GM18520 (cell line): ENCODE results near the gene GNB1.

Source experiments
- ATAC-seq: cut with Tn5 transposase; IDR thresholded peaks from one replicate; pipeline ENCODE4 v1.9.1; 2021; ENCODE audit not compliant: unreplicated experiment

Gene GNB1

DNA sequence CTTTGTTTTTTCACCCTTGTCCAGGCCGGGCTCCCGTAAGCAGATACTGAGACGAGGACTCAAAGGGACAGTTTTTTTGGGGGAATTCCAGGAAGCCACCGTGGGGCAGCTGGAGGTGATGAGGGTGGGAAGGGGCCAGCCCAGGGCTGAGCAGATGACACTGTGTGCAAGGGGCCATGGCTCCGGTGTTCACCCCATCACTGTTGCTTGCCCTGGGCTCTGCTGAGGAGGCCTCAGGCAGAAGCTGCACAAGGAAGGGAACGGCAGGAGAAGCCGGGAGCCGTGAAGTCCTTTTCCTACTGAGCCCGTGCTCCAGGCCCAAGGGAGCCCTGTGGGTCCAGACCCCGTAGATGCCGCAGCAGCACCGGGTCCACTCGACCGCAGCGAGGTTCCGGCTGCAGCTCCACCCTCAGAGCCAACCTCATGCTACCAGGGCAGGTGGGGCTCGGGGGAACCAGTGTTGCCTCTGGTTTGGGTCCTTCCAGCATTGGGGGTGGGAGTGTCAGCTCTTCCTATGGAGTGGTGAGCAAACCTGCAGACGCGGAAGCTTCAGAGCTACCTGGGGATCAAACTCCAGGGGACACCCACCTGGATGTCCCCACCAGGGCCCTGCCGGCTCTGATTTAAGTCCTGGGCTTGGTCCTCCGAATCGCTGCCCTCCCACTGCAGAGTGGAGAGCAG is 19.9 kb upstream of the GNB1 start:
- no peak for ATAC-seq

DNA sequence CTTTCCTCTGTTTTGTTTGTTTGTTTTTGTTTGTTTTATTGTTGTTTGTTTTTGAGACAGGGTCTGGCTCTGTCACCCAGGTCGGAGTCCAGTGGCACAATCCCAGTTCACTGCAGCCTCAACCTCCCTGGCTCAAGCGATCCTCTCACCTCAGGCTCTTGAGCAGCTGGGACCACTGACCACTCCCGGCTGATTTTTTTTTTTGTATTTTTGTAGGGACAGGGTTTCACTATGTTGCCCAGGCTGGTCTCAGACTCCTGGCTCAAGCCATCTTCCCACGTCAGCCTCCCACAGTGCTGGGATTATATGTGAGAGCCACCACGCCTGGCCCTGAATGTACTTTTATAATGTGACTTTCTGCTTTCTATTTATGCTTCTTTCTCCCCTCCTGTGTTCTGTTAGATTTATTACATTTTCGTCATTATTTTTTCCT is 19.2 kb upstream of the GNB1 start:
- ATAC-seq: no peak

DNA sequence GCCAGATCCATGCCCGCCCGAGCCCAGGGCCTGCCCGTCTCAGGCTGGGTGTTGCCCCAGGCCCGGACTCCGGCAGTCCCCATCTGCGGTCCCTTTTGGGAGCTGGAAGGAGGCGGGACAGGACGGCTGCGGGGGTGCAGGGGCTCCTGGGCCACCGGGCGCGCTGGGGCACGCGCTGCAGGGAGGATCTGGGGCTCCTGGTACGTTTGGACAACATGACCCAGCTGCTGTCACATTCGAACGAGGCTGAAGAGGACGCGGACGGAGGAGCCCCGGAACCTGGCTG is 17.6 kb upstream of the GNB1 start:
- ATAC-seq: no peak

DNA sequence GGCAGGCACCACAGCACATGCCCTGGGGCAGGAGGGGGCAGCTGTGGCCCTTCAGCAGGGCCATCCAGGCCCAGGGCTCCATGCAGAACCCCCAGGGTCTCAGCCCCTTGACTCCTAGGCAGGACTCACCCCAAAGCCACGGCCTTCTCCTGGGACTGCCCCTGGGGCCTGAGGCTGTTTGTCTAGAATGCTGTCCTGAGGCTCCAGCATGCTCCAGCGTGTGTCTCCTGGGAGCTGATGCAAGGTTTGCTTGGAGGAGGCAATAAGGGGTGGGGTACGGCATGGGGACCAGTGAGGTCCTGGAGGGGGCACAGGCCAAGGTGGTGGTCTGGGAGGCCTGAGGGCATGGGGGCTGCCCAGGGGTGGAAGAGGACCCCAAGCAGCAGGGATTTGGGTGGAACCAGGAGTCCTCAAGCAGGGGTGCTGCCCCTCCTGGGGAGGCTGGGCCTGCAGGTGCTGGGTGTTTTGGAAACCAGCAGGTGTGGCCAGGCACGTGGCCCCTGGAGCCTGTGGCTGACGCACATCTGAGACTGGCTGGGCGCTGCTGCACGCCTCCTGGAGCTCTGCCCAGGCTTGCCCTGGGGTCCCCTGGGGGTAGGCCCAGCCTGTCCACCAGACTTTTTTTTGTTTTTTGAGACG is 16.3 kb upstream of the GNB1 start:
- ATAC-seq: no peak

DNA sequence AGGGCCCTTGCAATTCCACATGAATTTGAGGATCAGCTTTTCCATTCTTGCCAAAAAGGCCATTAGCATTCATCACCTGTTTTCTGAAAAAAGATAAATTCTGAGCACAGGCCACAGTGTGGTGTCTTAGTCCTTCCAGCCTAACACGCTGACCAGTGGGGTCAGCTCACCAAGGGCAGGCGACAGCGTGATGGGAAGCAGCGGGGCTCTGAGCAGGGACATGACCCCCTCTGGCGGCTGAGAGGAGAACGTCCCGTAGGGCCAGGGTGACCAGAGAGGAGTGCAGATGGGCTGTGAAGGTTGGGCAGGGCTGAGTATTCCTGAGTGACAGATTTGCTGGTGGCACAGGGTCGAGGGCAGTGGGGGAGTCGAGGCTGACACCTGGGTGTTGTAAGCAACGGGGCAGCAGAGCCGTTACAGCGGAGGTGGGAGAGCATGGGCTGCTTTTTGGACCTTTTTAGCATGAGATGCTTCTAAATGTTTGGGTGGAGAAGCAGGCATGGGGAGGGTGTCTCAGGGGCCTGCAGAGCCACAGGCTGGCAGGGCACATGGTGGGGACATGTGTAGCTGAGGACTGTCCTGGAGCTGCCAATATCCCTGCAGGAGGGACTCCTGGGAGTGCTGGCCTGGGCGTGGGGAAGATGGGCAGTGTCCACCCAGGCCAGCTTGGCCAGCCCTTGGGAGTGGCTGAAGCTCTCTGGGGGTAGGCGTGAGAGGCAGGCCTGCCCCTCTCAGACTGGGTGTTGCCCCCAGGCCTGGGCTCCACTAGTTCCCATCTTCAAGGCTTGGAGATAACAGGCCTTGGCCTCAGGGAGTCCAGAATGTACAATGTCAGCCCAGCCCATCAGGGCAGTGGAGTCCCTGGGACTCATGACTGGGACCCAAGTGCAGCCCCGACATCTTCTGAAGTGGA is 15.6 kb upstream of the GNB1 start:
- ATAC-seq: no peak

DNA sequence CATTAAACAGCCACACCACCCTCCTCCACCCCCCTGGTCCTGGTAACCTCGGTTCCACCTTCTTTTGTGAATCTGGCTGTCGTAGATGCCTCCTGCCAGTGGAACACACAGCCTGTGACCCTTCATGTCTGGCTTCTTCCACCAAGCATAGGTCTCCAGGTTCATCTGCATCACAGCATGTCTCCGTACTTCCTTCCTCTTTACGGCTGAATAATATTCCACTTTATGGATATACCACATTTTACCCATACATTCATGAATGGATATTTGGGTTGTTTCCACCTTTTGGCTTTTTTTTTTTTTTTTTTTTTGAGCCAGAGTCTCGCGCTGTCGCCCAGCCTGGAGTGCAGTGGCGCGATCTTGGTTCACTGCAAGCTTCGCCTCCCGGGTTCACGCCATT is 12.3 kb upstream of the GNB1 start:
- ATAC-seq: no peak

DNA sequence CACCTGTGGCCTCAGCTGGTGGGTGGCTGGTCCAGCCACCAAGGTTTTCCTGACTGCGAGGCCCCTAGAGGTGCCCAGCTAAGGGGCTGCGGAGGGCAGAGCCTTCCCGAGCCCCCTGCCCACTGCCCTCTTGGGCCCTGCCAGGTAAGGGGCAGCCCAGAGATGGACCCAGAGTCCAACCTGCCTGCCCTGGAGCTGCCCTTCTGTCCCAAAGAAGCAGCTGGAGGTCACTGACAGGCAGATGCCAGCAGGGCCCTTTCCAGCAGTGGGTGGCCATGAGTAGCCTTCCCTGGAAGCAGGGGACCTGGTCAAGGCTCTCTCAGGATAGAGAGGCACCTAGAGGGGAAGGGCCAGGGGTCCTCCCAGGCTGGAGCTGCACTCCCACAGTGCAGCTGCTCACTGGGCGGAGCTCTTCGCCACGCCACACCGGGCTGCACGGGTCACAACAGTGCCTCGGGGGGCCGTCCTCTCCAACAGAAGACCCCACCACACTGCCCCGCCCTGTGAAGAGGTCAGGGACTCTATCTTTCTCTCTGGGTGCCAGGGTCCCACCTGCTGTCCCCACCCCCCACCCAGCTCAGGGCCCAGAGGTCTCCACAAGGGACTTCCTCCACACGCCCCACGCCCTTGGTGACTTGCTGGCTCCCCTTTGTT is 10.9 kb upstream of the GNB1 start:
- no peak for ATAC-seq

DNA sequence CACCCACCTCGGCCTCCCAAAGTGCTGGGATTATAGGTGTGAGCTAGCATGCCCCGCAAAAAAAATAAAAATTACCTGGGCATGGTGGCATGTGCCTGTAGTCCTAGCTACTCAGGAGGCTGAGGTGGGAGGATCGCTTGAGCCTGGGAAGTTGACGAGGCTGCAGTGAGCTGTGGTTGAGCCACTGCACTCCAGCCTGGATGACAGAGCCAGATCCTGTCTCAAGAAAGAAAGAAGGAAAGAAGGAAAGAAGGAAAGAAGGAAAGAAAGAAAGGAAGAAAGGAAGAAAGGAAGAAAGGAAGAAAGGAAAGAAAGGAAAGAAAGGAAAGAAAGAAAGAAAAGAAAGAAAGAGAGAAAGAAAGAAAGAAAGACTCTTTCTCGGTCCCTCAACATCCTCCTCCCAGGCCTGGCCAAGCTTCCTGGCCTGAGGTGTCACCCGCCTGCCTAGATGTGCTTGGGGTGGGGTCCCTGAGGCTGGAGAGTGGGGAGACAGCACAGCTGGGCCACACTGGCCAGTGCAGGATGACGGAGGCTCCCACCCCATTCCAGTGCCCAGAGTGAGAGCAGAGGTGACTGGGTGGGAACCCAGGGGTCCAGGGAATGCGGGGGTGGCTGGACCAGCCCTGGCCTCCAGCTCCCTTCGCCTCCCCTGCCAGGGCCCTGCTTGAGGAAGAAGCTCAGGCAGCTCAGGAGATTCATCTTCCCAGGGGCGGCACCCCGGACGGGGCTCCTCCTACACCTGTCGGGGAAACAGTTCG is 10.2 kb upstream of the GNB1 start:
- no peak for ATAC-seq

DNA sequence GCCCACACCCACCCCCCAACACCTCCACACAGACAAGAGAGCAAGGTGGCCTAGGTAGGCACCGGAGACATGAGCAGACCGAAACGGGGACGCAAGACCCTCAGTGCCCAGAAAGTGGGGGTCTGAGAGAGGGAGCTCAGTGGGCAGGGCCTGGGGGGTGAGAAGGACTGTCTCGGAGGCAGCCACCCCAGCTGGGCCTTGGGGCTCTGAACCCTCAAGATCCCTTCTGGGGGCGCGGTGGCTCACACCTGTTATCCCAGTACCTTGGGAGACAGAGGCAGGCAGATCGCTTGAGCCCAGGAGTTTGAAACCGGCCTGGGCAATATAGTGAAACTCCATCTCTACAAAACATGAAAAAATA is 9.1 kb upstream of the GNB1 start:
- no peak for ATAC-seq

DNA sequence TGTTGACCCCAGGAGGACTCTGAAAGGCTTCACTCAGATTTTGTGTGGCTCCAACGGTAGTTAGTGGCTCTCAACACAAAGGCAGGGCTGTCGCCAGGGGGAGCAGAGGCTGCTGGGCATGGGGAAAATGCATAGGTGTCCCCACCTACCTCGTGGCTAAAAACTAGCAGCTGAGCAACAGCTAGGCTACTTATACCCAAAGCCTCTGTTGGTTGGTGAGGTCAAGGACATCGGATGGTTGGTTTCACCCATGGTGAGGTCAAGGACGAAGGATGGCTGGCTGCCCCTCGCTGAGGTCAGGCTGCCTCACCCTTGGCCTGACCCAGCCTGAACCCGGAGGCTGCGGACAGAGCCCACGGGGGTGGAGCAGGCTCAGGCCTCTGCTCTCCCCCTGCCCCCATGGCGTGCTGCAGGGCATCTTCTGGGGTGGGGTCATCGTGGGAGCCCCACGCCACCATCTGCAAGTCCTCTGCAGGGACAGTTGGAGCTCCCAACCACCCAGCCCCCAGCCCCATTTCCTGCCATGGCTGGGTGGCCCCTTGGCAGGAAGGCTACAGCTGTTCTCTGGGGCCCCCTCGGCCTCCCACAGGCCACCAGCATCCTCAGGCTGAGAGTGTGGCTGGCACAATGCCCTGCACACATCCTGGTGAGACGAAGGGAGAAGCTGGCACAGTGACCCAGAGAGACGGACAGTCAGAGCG is 8.5 kb upstream of the GNB1 start:
- no peak for ATAC-seq

DNA sequence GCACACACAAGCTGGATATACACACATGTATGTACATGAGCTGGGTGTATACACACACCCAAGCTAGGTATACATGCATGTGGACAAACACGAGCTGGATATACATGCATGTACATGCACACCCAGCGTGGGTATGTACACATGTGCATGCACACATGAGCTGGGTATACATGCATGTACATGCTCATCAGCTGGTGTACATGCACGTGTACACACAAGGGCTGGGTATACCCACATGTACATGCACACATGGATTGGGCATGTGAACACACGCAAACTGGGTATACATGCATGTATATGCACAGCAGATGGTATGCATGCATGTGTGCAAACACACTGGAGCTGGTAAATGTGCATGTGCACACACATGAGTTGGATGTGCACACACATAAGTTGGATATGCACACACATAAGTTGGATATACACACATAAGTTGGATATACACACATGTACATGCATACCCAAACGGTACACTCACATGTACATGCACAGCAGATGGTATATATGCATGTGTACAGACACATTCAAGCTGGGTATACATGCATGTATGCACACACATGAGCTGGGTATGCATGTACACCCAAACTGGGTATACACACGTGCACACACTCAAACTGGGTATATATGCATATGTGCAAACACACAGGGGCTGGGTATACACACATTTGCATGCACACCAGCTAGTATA is 7.5 kb upstream of the GNB1 start:
- no peak for ATAC-seq

DNA sequence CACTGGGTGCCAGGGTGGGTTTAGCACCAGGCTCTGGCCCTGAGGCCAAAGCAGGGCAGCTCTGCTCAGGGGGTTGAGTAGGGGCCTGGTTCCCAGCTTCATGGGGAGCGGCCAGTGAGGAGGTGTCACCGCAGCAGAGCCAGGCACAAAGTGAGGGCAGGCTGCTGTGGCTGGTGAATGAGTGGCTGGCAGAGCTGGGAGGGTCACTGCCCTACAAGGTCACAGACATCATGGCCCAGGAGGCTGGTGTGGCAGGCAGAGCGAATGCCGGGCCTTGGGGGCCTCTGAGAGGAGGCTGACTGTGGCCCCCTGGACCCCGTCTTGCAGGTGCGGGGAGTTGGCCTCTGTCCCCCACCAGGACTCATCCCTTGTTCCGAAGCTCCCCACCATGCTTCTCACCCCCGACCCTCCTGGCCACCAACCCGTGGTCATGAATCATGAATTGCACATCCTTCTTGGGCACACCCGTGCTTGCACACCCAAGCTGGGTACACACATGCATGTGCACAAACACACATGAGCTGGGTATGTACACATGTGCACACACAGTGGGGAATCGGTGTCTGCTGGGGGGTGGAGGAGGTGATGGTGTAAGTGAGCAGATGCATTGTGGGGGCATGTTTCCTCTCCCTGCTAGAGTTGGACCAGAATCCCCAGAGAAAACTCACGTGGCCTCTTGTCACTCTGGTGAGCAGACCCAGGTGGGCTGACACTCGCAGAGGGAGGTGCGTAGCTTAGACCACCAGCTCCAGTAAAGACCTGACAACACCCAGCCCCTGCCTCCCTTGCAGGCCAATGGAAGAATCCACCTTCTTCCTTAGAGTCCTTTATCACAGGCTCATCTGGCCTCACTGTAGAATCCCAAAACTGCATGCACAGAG is 4.8 kb upstream of the GNB1 start:
- no peak for ATAC-seq

DNA sequence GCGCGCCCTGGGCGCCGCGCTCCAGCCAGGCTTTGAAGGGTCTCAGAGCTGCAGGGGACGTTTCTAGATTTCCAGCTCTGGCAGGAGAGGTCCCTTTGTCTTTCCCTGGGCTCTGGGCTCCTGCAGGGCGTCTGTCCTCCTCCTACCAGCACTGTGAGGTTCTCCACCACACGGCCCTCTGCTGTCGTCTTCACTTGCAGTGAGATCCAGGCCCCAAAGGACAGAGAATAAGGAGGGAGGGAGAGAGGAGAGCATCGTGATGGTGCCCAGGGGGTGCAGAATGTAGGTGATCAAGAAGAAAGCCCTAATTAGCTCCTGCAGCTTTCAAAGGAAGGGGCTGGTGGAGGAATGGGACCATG is 4.2 kb upstream of the GNB1 start:
- ATAC-seq: no peak

DNA sequence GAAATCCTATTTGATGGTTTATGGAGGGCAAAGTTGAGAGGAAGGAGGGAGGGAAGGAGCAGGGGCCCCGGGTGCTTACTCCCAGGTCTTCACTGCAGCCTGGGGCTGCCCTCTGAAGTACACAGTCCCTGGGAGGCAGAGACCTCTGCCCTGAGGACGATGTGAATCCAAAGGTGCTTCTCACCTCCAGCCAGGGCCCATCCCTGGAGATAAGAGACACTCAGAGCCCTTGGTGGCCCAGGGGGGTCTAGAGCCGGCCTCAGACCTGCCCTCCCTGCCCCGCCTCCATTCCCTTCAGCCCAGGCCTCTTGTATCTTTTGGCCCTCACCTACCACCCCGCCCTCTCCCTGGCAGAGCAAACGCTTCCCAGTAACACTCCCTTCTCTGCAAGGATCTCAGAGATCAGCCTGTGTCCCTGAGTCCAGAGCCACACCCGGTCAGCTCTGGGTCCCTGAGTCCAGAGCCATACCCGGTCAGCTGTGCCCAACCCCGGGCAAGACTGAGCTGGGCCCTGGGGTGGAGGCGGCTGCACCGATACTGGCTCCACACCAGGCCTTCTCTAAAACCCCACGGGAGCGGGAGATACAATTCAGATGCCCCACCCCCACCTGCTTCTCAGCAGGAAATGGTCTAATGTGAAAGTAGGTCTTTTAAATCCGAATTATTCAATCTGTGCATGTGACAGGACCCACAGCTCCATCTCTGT is 3.6 kb upstream of the GNB1 start:
- no peak for ATAC-seq

DNA sequence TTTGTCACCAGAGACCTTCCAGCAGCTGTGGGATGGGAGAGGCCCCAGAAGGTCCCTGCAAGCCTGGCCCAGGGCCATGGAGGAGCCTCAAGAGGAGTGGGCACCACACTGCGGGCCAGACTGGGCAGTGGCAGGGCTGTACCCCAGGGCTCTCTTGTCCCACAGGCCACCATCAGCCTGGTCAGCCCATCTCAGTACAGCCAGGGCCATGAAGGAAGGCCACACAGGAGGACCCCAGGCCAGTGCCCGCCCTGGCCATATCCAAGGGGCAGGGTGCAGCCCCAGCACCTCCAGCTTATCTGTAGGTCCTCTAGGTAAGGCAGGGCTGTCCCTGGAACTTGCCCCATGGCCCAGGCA is 3.1 kb upstream of the GNB1 start:
- no peak for ATAC-seq

DNA sequence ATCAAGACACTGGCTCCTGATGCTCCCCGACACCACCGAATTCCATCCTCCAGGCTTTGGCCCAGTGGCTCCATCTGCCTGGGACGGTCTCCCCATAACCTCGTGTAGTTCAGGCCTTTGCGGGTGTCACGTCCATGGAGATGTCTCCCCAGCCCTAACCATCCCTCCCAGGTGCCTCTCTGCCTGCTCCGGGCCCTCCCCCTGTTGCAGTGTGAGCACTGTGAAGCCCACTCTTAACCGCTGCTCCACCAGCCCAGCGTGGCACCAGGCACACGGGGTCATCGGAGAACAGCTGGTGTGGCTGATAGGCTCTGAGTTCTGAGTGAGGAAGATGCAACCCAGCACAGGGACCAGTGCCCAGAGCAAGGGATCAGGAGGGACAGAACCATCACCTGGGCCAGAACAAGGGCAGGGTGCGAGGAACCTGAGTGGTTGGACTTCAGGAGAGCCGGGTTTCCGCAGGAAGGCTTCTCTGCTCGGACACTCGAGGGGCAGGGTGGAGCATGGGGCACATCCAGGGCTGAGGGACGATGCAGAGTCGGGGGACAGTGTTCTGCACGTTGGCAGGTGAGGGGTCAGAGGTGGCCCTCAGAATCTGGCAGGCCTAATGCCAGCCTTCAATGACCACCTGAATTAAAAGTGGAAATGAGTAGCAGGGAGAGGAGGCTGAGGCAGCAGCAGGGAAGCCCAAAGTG is 2.6 kb upstream of the GNB1 start:
- no peak for ATAC-seq

DNA sequence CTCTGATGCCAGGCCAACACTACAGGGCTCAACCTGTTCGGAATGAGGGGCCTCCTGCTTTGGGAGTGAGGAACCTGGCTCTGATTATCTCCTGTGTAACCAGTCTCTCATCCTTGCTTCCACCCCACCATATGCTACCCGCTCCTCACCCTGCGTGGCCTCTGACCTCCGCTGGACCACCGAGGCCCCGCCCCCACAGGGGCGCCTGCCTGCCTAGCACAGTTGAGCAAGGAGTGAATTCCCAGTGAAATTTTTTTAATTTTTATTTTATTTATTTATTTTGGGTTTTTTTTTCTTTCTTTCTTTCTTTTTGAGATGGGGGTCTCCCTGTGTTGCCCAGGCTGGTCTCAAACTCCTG is 1.9 kb upstream of the GNB1 start:
- ATAC-seq: no peak
